Stimulated activated naive CD8-positive, alpha-beta T cell treated with anti-CD3 and anti-CD28 coated beads, Interleukin-15, Interleukin-2, amounts not matched to agents 100 ng/mL and 50 ng/mL, for 24 hours (primary cell): ENCODE measurements around the gene S100Z.
"Not testable (repeated sequence)": the region's sequence is repeated elsewhere in the genome, so short reads cannot be mapped to it uniquely, and the experiment has no call there.

Experiments used
- H3K27ac Mint-ChIP-seq: one replicate; pipeline ENCODE4 v1.8.0; 2021; ENCODE audit warnings: mild to moderate bottlenecking, mixed read lengths
- H3K27me3 Mint-ChIP-seq: one replicate; pipeline ENCODE4 v1.8.0; 2021; ENCODE audit warnings: mixed read lengths
- H3K36me3 Mint-ChIP-seq: one replicate; pipeline ENCODE4 v1.8.0; 2021; ENCODE audit warnings: low read depth, mixed read lengths
- H3K4me1 Mint-ChIP-seq: one replicate; pipeline ENCODE4 v1.8.0; 2021; ENCODE audit warnings: low read depth, mixed read lengths
- H3K4me3 Mint-ChIP-seq: one replicate; pipeline ENCODE4 v1.8.0; 2021; ENCODE audit warnings: mild to moderate bottlenecking, mixed read lengths
- H3K9me3 Mint-ChIP-seq: one replicate; pipeline ENCODE4 v1.8.0; 2021; ENCODE audit warnings: mixed read lengths

S100Z gene

DNA sequence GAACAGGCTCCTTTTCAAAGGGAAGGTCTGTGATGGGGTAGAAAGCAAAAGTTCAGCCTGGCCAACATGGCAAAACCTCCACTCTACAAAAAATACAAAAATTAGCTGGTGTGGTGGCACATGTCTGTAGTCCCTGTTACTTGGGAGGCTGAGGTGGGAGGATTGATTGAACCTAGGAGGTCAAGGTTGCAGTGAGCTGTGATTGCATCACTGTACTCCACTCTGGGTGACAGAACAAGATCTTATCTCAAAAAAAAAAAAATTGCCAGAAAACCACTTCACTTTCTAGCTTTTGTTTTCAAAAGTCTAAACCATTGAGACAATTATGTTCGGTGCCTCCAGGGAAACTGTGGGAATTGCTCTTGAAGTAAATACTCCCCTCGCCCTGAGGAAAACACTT, 43.5 kb downstream of the S100Z start:
- no peaks in the 10 kb centered on the region for H3K36me3 Mint-ChIP-seq
- H3K27me3 Mint-ChIP-seq: peaks cover 14% of the 10 kb centered on the region
- no peak overlapping the region for H3K27ac Mint-ChIP-seq
- H3K9me3 Mint-ChIP-seq: peaks cover 5% of the 10 kb centered on the region
- H3K4me1 Mint-ChIP-seq: no peaks in the 10 kb centered on the region
- H3K4me3 Mint-ChIP-seq: no peak overlapping the region

DNA sequence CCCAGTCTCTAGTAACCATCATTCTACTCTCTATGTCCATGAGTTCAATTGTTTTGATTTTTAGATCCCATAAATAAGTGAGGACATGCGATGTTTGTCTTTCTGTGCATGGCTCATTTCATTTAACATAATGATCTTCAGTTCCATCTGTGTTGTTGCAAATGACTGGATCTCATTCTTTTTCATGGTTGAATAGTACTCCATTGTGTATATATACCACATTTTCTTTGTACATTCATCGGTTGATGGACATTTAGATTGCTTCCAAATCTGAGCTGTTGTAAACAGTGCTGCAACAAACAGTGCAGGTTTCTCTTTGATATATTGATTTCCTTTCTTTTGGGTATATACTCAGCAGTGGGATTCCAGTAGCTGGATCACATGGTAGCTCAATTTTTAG, 46.4 kb downstream of the S100Z start:
- Mint-ChIP-seq H3K27me3 (peaks cover 14% of the 10 kb centered on the region), H3K9me3 (peaks cover 18% of the 10 kb centered on the region), H3K36me3 (peaks cover 8% of the 10 kb centered on the region), H3K4me1 (no peaks in the 10 kb centered on the region), H3K27ac (no peak overlapping the region), H3K4me3 (no peak overlapping the region)

DNA sequence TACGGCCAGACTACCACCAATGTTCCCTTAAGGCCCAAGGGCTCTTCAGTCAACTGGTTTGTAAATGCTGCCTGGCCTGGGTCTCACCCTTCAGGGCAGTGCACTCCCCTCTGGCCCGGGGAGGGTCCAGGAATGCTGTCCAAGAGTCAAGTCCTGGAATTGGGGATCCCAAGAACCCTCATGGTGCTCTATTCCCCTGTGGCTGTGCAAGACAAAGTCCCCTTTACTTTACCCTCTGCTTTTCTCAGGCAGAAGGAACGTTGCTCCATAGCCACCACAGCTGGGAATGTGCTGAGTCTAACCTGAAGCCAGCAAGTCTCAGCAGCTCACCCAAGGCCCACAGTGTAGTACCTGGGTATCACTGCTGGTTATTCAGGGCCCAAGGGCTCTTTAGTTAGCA, 51.7 kb downstream of the S100Z start:
- Mint-ChIP-seq H3K27me3 (peaks cover 5% of the 10 kb centered on the region), H3K27ac (no peak overlapping the region), H3K36me3 (peaks cover 8% of the 10 kb centered on the region), H3K4me1 (no peaks in the 10 kb centered on the region), H3K9me3 (peaks cover 13% of the 10 kb centered on the region), H3K4me3 (no peak overlapping the region)

DNA sequence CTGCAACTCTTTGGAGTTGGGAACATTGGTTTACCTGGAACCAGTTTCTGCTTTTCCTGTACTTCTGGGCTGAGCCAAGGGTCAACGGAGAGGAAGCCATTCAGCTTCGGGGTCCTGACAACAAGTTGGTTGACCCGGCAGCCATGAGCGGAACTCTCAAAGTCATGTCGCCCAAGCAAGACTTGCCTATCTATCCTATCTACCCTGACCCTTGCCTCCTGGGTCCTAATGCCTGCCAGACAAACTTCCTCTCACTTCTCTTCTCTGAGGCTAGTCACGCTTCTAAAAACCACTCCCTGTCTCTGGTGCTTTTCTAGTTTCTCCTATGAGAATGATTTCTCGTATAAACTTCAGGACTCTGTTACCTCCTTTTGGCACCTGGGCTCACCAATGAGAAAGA, 58.4 kb downstream of the S100Z start:
- Mint-ChIP-seq H3K4me3 (no peak overlapping the region), H3K9me3 (no peaks in the 10 kb centered on the region), H3K27me3 (no peaks in the 10 kb centered on the region), H3K27ac (no peak overlapping the region), H3K4me1 (no peaks in the 10 kb centered on the region), H3K36me3 (no peaks in the 10 kb centered on the region)

DNA sequence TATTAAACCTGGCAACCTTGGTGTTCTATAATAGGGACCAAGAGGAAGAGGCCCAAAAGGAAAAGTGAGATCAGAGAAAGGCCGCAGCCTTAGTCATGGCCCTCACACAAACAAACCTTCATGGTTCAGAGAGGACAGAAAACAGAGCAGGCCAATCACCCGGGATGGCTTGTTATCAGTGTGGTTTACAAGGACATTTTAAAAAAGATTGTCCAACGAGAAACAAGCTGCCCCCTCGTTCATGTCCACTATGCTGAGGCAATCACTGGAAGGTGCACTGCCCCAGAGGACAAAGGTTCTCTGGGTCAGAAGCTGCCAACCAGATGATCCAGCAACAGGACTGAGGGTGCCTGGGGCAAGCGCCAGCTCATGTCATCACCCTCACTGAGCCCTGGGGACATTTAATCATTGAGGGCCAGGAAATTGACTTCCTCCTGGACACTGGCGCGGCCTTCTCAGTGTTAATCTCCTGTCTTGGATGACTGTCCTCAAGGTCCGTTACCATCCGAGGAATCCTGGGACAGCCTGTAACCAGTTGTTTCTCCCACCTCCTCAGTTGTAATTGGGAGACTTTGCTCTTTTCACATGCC, 60.6 kb downstream of the S100Z start:
- H3K4me3 Mint-ChIP-seq, H3K27ac Mint-ChIP-seq, H3K36me3 Mint-ChIP-seq, H3K27me3 Mint-ChIP-seq, H3K4me1 Mint-ChIP-seq, H3K9me3 Mint-ChIP-seq: not testable (repeated sequence)

DNA sequence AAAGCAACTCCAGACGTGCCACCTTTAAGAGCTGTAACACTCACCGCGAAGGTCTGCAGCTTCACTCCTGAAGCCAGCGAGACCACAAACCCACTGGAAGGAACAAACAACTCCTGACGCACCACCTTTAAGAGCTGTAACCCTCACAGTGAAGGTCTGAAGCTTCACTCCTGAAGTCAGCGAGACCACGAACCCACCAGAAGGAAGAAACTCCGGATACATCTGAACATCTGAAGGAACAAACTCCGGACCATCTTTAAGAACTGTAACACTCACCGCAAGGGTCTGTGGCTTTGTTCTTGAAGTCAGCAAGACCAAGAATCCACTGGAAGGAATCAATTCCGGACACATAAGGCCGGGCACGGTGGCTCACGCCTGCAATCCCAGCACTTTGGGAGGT, 64.9 kb downstream of the S100Z start:
- not testable (repeated sequence) for H3K27ac Mint-ChIP-seq, H3K4me1 Mint-ChIP-seq, H3K9me3 Mint-ChIP-seq, H3K36me3 Mint-ChIP-seq, H3K4me3 Mint-ChIP-seq, H3K27me3 Mint-ChIP-seq

DNA sequence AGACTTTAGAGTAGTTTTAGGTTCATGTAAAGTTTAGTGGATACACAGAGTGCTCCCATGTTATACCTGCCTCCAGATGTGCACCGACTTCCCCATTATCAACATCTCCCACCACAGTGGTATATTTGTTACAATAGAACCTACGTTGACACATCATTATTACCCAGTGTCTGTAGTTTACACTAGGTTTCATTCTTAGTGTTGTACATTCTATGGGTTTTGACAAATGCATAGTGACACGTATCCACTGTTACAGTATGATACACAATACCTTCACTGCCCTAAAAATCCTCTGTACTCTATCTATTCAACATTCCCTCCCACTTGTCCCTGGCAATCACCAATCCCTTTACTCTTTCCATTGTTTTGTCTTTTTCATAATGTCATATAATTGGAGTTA, 68.7 kb downstream of the S100Z start:
- H3K27ac Mint-ChIP-seq: no peak overlapping the region
- H3K4me3 Mint-ChIP-seq: no peak overlapping the region
- H3K9me3 Mint-ChIP-seq: peaks cover 4% of the 10 kb centered on the region
- H3K4me1 Mint-ChIP-seq: no peaks in the 10 kb centered on the region
- H3K27me3 Mint-ChIP-seq: peaks cover 5% of the 10 kb centered on the region
- no peaks in the 10 kb centered on the region for H3K36me3 Mint-ChIP-seq

DNA sequence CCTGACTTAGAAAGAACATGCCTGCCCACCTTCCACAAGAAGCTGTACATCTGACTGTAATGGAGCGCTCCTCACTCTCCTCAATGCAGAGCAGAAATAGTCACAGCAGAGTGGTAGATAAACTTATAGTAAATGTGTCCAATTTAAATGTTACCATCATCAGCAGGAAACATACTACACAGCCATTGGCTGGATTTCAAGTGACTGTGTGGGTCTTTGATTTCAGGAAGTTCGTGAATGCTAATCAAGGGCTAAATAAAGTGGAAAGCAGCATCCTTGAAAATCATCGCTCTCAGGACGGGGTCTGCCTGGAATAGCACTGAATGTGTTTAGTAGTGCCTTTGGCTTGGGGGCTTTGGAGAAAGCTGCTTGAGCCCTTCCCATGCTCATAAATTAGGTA, 70.7 kb downstream of the S100Z start:
- H3K4me1 Mint-ChIP-seq: no peaks in the 10 kb centered on the region
- H3K36me3 Mint-ChIP-seq: no peaks in the 10 kb centered on the region
- H3K4me3 Mint-ChIP-seq: no peak overlapping the region
- H3K27ac Mint-ChIP-seq: no peak overlapping the region
- H3K9me3 Mint-ChIP-seq: no peaks in the 10 kb centered on the region
- H3K27me3 Mint-ChIP-seq: no peaks in the 10 kb centered on the region

DNA sequence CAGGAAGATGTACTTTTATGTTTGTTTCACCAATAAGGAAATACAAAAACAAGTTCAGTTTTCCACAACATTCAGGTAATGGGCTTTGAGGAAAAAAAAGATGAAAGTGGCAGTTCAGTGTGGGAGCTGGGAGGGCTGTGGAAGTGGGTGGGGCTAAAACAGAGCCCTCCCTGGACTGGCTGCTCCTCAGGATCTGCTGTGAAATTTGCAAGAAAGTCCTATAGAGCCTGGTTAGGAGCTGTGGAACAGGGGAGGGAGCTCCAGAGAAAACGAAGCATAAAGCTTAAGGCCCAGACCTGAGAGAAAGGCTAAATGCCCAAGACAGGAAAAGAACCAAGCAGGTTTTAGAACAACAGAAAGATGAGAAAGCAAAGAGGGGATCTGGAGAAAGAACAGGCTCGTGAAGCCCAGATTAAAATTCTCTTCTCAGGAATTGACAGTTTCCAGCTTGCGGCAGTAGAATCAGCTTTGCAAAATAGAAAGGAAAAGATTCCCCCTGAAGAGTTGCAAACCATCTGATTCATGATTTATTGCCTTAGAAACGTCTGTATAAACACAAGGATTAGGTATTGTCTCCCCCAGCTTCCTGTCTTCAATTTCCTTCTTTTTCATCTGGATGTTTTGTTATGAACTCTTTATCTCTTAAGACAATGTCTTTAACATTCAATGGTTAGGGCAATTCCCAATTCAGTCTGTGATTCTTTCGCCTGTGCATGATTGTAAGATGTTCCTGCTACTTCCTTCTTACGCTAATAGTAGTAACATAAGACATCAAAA, 76.7 kb downstream of the S100Z start:
- H3K27me3 Mint-ChIP-seq: peaks cover 7% of the 10 kb centered on the region

DNA sequence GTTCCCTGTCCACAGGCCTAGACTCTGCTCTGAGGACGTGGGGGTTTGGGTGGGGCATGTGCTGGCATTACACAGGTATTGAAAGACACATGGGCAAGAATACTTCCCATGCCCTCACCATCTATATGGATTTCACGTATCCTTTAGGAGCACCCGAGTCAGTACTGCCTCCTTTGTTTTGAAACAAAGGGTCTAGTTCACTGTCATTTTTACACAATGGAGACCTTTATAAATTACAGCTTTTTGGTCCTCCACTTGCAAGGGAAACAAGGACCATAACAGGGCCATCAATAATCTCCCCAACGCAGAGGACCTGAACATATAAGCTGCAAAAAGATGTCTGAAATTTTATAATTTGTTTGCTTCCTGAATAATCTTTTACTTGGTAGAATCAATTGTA, 78.1 kb downstream of the S100Z start:
- H3K4me3 Mint-ChIP-seq: no peak overlapping the region
- H3K4me1 Mint-ChIP-seq: no peaks in the 10 kb centered on the region
- no peak overlapping the region for H3K27ac Mint-ChIP-seq
- peaks cover 9% of the 10 kb centered on the region for H3K27me3 Mint-ChIP-seq
- no peaks in the 10 kb centered on the region for H3K9me3 Mint-ChIP-seq
- H3K36me3 Mint-ChIP-seq: no peaks in the 10 kb centered on the region

More for the DNA sequence above, 76.7 kb downstream of the S100Z start:
- no peaks in the 10 kb centered on the region for H3K4me1 Mint-ChIP-seq
- H3K4me3 Mint-ChIP-seq: no peak overlapping the region
- H3K27ac Mint-ChIP-seq: no peak overlapping the region
- no peaks in the 10 kb centered on the region for H3K36me3 Mint-ChIP-seq
- no peaks in the 10 kb centered on the region for H3K9me3 Mint-ChIP-seq

DNA sequence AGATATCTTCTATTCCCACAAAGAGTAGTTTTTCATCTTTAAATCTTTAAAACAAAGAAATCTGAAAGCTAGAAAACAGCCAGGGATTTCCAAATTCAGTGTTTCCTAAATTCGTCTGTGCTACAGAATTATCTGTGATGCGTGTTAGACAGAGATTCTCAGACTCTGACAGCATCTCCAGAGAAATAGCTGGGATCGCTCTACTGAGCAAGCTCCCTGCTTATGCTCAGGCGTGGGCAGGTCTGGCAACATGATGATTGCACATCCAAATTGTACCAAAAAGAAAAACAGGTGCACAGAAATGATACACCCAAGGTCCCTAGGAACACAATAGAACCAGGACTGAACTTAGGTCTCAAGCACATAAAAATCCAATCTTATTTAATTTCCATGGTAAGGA, 80.3 kb downstream of the S100Z start:
- Mint-ChIP-seq H3K4me1 (no peaks in the 10 kb centered on the region), H3K27me3 (peaks cover 9% of the 10 kb centered on the region), H3K36me3 (no peaks in the 10 kb centered on the region), H3K9me3 (no peaks in the 10 kb centered on the region), H3K27ac (no peak overlapping the region), H3K4me3 (no peak overlapping the region)

DNA sequence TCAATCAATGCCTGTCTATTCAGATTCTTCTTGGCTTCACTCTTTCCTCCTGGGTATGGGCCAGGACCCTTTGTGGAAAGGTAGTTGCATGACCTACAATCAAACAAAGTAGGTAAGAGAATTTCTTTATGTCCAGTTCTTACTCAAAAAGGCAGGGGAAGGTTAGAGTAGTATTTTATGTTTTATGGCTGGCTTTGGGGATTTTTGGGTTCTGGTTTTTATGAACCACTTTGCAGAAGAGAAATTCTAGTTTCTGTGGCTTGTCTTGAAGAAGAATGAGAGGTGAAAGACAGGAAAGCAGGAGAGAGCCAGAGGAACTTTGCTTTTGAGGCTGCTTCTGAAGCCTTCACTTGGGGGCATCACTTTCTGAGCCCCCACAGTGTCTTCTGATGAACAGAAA, 88.4 kb downstream of the S100Z start:
- no peak overlapping the region for H3K27ac Mint-ChIP-seq
- no peaks in the 10 kb centered on the region for H3K4me1 Mint-ChIP-seq
- H3K4me3 Mint-ChIP-seq: no peak overlapping the region
- no peaks in the 10 kb centered on the region for H3K27me3 Mint-ChIP-seq
- H3K36me3 Mint-ChIP-seq: no peaks in the 10 kb centered on the region
- peaks cover 6% of the 10 kb centered on the region for H3K9me3 Mint-ChIP-seq

DNA sequence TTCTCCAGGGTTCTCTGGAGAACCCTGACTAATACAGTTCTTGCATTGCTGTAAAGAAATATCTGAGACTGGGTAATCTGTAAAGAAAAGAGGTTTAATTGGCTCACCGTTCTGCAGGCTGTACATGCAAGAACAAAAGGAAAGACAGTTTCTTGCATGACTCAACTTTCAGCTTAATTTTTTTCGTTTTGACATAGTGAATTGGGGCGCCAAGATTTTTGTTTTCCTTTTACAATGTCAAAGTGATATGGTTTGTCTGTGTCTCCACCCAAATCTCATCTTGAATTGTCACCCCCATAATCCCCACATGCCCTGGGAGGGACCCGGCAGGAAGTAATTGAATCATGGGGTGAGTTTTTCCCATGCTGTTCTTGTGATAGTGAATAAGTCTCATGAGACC, 91.2 kb downstream of the S100Z start:
- Mint-ChIP-seq H3K4me3 (no peak overlapping the region), H3K27ac (no peak overlapping the region), H3K36me3 (no peaks in the 10 kb centered on the region), H3K4me1 (no peaks in the 10 kb centered on the region), H3K9me3 (peaks cover 6% of the 10 kb centered on the region), H3K27me3 (no peaks in the 10 kb centered on the region)

DNA sequence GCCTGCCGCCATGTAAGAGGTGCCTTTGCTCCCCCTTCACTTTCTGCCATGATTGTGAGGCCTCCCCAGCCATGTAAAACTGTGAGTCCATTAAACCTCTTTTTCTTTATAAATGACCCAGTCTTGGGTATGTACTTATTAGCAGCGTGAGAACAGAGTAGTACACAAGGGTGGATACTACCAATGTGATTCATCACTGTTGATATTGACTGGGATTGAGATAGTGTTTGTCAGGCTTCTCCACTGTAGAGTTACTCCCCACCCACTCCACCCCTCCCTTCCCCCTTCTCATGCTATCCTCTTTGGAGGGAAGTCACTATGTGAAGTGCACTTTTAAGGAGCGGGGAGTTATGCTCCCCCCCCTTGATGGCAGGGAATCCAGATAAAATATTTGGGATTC, 91.6 kb downstream of the S100Z start:
- Mint-ChIP-seq H3K4me1 (no peaks in the 10 kb centered on the region), H3K27me3 (no peaks in the 10 kb centered on the region), H3K27ac (peak overlapping the region; percentile 1), H3K36me3 (no peaks in the 10 kb centered on the region), H3K9me3 (peaks cover 6% of the 10 kb centered on the region), H3K4me3 (no peak overlapping the region)

DNA sequence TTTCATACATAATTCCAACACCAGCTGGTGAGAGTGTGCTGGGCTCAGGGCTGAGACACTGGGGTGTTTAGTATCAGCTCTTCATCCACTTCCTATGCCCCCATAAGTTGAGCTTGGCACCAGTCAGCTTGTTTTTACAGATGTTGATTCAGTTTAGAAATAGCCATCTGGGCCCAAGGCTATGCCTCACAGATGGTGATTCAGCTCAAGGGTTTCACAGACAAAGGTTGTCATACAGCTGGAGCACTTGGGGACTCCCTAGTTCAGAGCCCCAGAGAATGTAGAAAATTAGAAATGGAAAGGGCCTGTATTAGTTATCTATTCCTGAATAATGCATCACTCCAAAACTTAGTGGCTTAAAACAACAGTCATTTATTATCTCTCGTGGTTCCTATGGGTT, 92.8 kb downstream of the S100Z start:
- Mint-ChIP-seq H3K4me3 (no peak overlapping the region), H3K9me3 (peaks cover 6% of the 10 kb centered on the region), H3K27me3 (no peaks in the 10 kb centered on the region), H3K27ac (no peak overlapping the region), H3K4me1 (no peaks in the 10 kb centered on the region), H3K36me3 (no peaks in the 10 kb centered on the region)

DNA sequence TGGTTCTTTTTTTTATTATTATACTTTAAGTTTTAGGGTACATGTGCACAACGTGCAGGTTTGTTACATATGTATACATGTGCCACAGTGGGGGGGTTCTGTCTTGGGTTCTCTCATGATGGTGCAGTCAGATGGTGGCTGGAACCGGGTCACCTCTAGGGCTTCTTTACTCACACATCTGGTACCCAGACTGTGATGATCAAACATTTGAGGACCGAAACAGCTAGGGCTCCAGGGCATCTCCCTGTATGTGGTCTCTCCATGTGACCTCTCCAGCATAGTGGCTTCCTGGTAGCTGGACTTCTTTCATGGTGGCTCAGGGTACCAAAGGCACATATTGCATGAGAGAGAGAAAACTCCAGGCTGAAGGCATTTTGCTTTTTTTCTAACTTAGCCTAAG, 93.2 kb downstream of the S100Z start:
- no peaks in the 10 kb centered on the region for H3K4me1 Mint-ChIP-seq
- no peaks in the 10 kb centered on the region for H3K27me3 Mint-ChIP-seq
- no peak overlapping the region for H3K4me3 Mint-ChIP-seq
- H3K36me3 Mint-ChIP-seq: no peaks in the 10 kb centered on the region
- no peak overlapping the region for H3K27ac Mint-ChIP-seq
- peaks cover 6% of the 10 kb centered on the region for H3K9me3 Mint-ChIP-seq
